COLO668 (cell line): ENCODE measurements around the gene LRRC17.
A peak's percentile ranks its signal among the peaks of the same experiment; 100 is the strongest.

Source experiments
- DNase-seq: peaks from one replicate; lab custom pipeline; 2025; ENCODE audit not compliant: unreplicated experiment; lab: John Stamatoyannopoulos, UW

Gene LRRC17

GRCh38 chr7:102985176-102985783, 72.5 kb downstream of the LRRC17 start:
- no peak for DNase-seq

GRCh38 chr7:102988088-102988487, 75.3 kb downstream of the LRRC17 start:
- DNase-seq = no peak

GRCh38 chr7:102988631-102989560, 76.1 kb downstream of the LRRC17 start:
- DNase-seq = no peak

- no peak for DNase-seq
Measured at GRCh38 chr7:102990642-102991041, 77.8 kb downstream of the LRRC17 start.

GRCh38 chr7:102991077-102991539, 78.3 kb downstream of the LRRC17 start:
- no peak for DNase-seq

GRCh38 chr7:102991540-102992214, 78.9 kb downstream of the LRRC17 start:
- peak; percentile 30 for DNase-seq

GRCh38 chr7:102992509-102992937, 79.7 kb downstream of the LRRC17 start:
- no peak for DNase-seq

- no peak for DNase-seq
Measured at GRCh38 chr7:102992938-102993717, 80.3 kb downstream of the LRRC17 start.

GRCh38 chr7:102993718-102994029, 80.9 kb downstream of the LRRC17 start:
- no peak for DNase-seq

- no peak for DNase-seq
Measured at GRCh38 chr7:102994567-102994966, 81.8 kb downstream of the LRRC17 start.
